HL-60 (cell line): ENCODE results near the gene ZNF503.

Source experiments
- CTCF ChIP-seq: IDR thresholded peaks from one replicate; pipeline ENCODE4 v1.5.1; 2011; ENCODE audit warnings: low read length, control low read depth, inconsistent platforms; ENCODE audit not compliant: insufficient read depth
- POLR2AphosphoS5 ChIP-seq: IDR thresholded peaks from 2 replicates; pipeline ENCODE4 v1.6.1; 2012; ENCODE audit warnings: low read depth
- REST ChIP-seq: IDR thresholded peaks from 2 replicates; pipeline ENCODE4 v1.6.1; 2012; ENCODE audit warnings: low read depth; ENCODE audit not compliant: insufficient replicate concordance

- TF ChIP-seq CTCF = no peak
- no peak for TF ChIP-seq POLR2AphosphoS5
- TF ChIP-seq REST = no peak
Observed at GRCh38 chr10:75377869-75378268, 23.7 kb downstream of the ZNF503 start.
